Measurements from ENCODE around the gene NAV3. TPM values are rescaled to one million over a fixed set of nuclear protein-coding genes. Genes with fewer than 3 reads are reported as not detected.

Gene NAV3, protein sequence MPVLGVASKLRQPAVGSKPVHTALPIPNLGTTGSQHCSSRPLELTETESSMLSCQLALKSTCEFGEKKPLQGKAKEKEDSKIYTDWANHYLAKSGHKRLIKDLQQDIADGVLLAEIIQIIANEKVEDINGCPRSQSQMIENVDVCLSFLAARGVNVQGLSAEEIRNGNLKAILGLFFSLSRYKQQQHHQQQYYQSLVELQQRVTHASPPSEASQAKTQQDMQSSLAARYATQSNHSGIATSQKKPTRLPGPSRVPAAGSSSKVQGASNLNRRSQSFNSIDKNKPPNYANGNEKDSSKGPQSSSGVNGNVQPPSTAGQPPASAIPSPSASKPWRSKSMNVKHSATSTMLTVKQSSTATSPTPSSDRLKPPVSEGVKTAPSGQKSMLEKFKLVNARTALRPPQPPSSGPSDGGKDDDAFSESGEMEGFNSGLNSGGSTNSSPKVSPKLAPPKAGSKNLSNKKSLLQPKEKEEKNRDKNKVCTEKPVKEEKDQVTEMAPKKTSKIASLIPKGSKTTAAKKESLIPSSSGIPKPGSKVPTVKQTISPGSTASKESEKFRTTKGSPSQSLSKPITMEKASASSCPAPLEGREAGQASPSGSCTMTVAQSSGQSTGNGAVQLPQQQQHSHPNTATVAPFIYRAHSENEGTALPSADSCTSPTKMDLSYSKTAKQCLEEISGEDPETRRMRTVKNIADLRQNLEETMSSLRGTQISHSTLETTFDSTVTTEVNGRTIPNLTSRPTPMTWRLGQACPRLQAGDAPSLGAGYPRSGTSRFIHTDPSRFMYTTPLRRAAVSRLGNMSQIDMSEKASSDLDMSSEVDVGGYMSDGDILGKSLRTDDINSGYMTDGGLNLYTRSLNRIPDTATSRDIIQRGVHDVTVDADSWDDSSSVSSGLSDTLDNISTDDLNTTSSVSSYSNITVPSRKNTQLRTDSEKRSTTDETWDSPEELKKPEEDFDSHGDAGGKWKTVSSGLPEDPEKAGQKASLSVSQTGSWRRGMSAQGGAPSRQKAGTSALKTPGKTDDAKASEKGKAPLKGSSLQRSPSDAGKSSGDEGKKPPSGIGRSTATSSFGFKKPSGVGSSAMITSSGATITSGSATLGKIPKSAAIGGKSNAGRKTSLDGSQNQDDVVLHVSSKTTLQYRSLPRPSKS (N-terminal part only)
- total RNA-seq (not detected), total RNA-seq (0 to 0.12 (median 0) reads per million in 172 experiments)
- polyA plus RNA-seq (2013, experiment 1 of 2), result not detected
- polyA plus RNA-seq (2013, experiment 2 of 2), result 0.48 TPM

GRCh38 chr12:77830583-77831351, at the start of gene NAV3:
Gene NAV3 (plus strand): TSS chr12:77830894. CDS start chr12:77831462, 568 bp downstream.
- intact Hi-C loops (cut with DNase I, micrococcal nuclease), result no loop called here
- POLR2A ChIA-PET, result no interaction called here
- H3K4me3 ChIP-seq (ENCODE audit: low read length), result no peak within 1 kb of the TSS
- H3K9me3 ChIP-seq (ENCODE audit: control insufficient read depth in 1 of 2, insufficient read depth in 1 of 2, low read length in 2 of 2), result peaks cover 0 to 10% of the 10 kb centered on the region in 2 experiments
- CTCF ChIA-PET, result no interaction called here
- TF ChIP-seq CTCF (IDR thresholded peaks at IDR 0.05), result no peak
- no peaks in the 10 kb centered on the region for H3K36me3 ChIP-seq (ENCODE audit: insufficient read depth, low read length)
- Mint-ChIP-seq H3K4me3 (no peak within 1 kb of the TSS), H3K9me3 (no peaks in the 10 kb centered on the region), H3K27me3 (no peaks in the 10 kb centered on the region), H3K27ac (no peak within 1 kb of the TSS), H3K4me1 (ENCODE audit: low read depth) (no peaks in the 10 kb centered on the region), H3K36me3 (ENCODE audit: low read depth) (no peaks in the 10 kb centered on the region)
- no peak within 1 kb of the TSS for H3K27ac ChIP-seq (ENCODE audit: low read depth in 1 of 2, low read length in 2 of 2)
- no peaks in the 10 kb centered on the region for H3K27me3 ChIP-seq (ENCODE audit: control insufficient read depth in 1 of 2, insufficient read depth in 2 of 2, low read length in 2 of 2)
- ATAC-seq (ENCODE audit: poor library complexity), result no peak
- no peaks in the 10 kb centered on the region for H3K4me1 ChIP-seq (ENCODE audit: insufficient read depth, low read length)
- DNase-seq, result no peak

GRCh38 chr12:77782034-77782433, 48.7 kb upstream of the NAV3 start:
- Histone ChIP-seq H3K4me3 (ENCODE audit: low read length) (no peak overlapping the region), H3K4me1 (ENCODE audit: insufficient read depth, low read length) (no peaks in the 10 kb centered on the region), H3K36me3 (ENCODE audit: insufficient read depth, low read length) (no peaks in the 10 kb centered on the region), H3K27me3 (ENCODE audit: control insufficient read depth in 1 of 2, insufficient read depth in 2 of 2, low read length in 2 of 2) (no peaks in the 10 kb centered on the region), H3K27ac (ENCODE audit: low read depth in 1 of 2, low read length in 2 of 2) (no peak overlapping the region), H3K9me3 (ENCODE audit: control insufficient read depth in 1 of 2, insufficient read depth in 1 of 2, low read length in 2 of 2) (peaks cover 0 to 3% of the 10 kb centered on the region in 2 experiments)
- no peak for DNase-seq
- intact Hi-C loops (cut with DNase I, micrococcal nuclease), result no loop called here
- no peaks in the 10 kb centered on the region for H3K36me3 Mint-ChIP-seq (ENCODE audit: low read depth)
- no peak overlapping the region for H3K4me3 Mint-ChIP-seq
- no peaks in the 10 kb centered on the region for H3K4me1 Mint-ChIP-seq (ENCODE audit: low read depth)
- H3K27ac Mint-ChIP-seq, result no peak overlapping the region
- H3K27me3 Mint-ChIP-seq, result no peaks in the 10 kb centered on the region
- TF ChIP-seq CTCF (IDR thresholded peaks at IDR 0.05), result no peak
- peaks cover 10% of the 10 kb centered on the region for H3K9me3 Mint-ChIP-seq
- POLR2A ChIA-PET, result no interaction called here
- CTCF ChIA-PET, result no interaction called here
- no peak for ATAC-seq (ENCODE audit: poor library complexity)

DNA sequence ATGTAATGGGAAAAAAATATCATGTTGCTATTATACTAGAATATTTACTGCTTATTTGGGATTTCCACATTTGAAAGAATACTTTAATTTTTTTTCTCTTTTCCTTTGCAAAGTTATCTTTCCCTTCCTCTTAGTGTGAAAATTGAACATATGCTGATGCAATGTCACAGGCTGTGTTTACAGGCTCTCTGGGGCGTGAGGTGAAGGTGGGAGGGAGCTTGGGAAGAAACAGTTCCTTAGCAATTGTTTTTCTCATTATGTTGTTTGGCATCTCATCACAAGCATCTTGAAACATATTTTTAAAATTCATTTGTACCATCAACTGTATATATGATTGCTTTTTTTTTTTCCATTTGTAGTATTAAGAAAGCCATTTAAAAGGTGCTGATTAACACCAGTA, 47.9 kb upstream of the NAV3 start:
- no peak for DNase-seq
- Histone ChIP-seq H3K36me3 (ENCODE audit: insufficient read depth, low read length) (no peaks in the 10 kb centered on the region), H3K4me1 (ENCODE audit: insufficient read depth, low read length) (no peaks in the 10 kb centered on the region), H3K27ac (ENCODE audit: low read depth in 1 of 2, low read length in 2 of 2) (no peak overlapping the region), H3K4me3 (ENCODE audit: low read length) (no peak overlapping the region), H3K9me3 (ENCODE audit: control insufficient read depth in 1 of 2, insufficient read depth in 1 of 2, low read length in 2 of 2) (peaks cover 0 to 3% of the 10 kb centered on the region in 2 experiments), H3K27me3 (ENCODE audit: control insufficient read depth in 1 of 2, insufficient read depth in 2 of 2, low read length in 2 of 2) (no peaks in the 10 kb centered on the region)
- CTCF ChIA-PET, result no interaction called here
- no peaks in the 10 kb centered on the region for H3K27me3 Mint-ChIP-seq
- no peak for ATAC-seq (ENCODE audit: poor library complexity)
- TF ChIP-seq CTCF (IDR thresholded peaks at IDR 0.05), result no peak
- intact Hi-C loops (cut with DNase I, micrococcal nuclease), result no loop called here
- peaks cover 6% of the 10 kb centered on the region for H3K9me3 Mint-ChIP-seq
- no peaks in the 10 kb centered on the region for H3K4me1 Mint-ChIP-seq (ENCODE audit: low read depth)
- H3K27ac Mint-ChIP-seq, result no peak overlapping the region
- no peak overlapping the region for H3K4me3 Mint-ChIP-seq
- no peaks in the 10 kb centered on the region for H3K36me3 Mint-ChIP-seq (ENCODE audit: low read depth)
- POLR2A ChIA-PET, result no interaction called here
